Retinal pigment epithelial cell (primary cell): ENCODE measurements around the gene BRPF1.

Source experiments
- DNase-seq: peaks from one replicate; pipeline ENCODE4 v3.0.0-alpha.2; 2010; ENCODE audit warnings: low read depth
- H3K4me3 ChIP-seq: 2 replicates; pipeline ENCODE4 v1.5.1; 2011; ENCODE audit warnings: mild to moderate bottlenecking, low read length, control low read depth, moderate library complexity
- TF ChIP-seq, protein P1 (sequence below): conservative IDR thresholded peaks from 2 replicates; pipeline ENCODE4 v1.5.1; 2011; ENCODE audit warnings: low read depth, low read length, control low read depth, inconsistent platforms

The BRPF1 gene

DNA sequence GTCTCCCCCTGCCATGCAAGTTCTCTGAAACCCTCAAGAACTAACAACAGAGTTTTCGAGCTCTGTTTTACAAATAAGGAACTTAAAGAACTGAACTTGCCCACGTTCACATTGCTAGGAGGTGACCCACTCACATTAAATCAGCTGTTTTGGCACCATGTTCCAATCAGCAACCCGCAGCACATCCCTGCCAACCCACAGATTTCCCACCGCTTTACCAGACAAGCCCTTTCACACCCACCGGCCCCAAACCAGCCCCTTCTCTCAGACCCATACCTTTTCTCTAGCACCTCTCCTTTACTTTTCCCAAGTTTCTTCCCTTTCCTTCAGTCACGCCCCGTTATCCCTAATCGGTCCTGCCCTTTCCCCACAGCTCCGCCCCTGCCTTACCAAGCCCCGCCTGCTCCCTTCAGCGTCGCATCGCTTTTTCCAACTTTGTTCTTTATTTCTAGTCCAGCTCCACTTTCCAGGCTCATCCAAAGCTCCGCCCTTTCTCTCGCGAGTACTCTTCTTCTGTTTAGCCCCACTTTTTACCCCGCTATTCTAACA, 804 bp upstream of the BRPF1 start:
- peak overlapping the region; percentile 57 for H3K4me3 ChIP-seq
- DNase-seq: no peak
- TF ChIP-seq, protein P1, sequence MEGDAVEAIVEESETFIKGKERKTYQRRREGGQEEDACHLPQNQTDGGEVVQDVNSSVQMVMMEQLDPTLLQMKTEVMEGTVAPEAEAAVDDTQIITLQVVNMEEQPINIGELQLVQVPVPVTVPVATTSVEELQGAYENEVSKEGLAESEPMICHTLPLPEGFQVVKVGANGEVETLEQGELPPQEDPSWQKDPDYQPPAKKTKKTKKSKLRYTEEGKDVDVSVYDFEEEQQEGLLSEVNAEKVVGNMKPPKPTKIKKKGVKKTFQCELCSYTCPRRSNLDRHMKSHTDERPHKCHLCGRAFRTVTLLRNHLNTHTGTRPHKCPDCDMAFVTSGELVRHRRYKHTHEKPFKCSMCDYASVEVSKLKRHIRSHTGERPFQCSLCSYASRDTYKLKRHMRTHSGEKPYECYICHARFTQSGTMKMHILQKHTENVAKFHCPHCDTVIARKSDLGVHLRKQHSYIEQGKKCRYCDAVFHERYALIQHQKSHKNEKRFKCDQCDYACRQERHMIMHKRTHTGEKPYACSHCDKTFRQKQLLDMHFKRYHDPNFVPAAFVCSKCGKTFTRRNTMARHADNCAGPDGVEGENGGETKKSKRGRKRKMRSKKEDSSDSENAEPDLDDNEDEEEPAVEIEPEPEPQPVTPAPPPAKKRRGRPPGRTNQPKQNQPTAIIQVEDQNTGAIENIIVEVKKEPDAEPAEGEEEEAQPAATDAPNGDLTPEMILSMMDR: no peak

DNA sequence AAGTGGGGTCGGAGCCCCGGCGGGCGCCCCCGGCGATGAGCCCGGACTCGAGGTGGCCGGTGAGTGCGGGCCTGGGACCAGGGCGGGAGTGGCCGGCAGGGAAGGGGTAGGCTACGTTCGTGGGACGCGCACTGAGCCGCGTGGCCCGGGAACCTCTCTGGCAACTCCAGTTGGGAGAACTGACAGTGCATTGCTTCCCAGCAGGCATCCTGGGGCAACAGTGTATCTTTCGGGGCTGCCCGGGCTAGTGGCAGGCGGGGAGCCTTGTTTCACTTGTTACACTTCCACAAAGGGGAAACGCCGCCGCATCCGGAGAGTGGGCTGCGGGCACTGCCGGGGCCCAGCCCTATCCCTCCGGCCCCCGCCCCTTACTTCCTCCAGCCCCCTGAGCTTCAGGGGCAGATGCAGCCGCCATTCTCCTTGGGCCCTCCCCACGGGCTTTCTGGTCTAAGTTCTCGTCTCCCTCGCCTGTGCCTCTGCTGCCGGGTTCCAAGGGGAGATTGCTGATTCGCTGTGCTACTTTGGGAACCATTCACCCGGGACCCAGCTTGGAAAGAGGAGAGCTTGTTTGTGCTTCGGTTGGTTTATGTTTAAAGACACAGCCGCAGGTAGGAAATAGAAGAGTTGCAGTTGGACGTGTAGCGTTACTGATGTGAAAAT, 675 bp downstream of the BRPF1 start:
- TF ChIP-seq, protein P1: no peak
- peak overlapping the region; percentile 83 for H3K4me3 ChIP-seq
- DNase-seq: no peak

DNA sequence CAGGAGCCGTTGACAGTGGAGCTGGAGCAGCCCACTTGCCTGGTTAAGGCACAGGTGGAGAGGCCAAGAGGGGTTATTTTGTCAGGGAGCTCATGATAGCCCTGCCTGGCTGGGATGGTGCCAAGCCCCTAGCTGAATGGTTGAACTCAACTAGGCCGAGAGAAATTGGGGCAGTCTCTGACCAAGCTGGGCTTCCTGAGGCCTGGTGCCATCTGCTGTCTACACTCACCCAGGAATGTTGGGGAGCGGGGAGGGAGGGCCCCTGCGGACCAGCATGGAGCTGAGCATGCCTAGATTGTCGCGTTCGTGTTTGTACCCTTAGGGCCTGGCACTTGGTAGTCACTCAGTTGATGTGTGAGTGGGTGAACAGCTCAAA, 1.2 kb downstream of the BRPF1 start:
- no peak for DNase-seq
- H3K4me3 ChIP-seq: peak overlapping the region; percentile 83
- TF ChIP-seq, protein P1: no peak

DNA sequence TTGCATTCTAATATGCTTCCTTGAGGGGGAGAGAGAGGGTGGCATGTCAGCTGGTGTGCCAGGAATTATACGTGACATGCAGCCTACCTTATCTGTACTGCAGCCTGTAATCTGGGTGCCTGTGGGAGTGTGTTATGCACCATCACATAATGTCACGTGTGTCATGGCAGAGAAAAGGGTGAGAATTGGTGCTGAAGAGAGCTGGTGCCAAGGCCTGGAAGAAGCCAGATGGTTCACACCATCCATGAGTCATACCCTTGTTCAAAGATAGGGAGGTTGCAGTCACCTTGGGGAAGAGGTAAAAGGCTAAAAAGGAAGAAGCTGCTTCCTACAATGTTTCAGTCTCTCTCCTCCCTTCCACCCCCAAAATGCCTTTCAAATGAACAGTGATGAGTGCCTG, 5.3 kb downstream of the BRPF1 start:
- no peak overlapping the region for H3K4me3 ChIP-seq
- TF ChIP-seq, protein P1: no peak

DNA sequence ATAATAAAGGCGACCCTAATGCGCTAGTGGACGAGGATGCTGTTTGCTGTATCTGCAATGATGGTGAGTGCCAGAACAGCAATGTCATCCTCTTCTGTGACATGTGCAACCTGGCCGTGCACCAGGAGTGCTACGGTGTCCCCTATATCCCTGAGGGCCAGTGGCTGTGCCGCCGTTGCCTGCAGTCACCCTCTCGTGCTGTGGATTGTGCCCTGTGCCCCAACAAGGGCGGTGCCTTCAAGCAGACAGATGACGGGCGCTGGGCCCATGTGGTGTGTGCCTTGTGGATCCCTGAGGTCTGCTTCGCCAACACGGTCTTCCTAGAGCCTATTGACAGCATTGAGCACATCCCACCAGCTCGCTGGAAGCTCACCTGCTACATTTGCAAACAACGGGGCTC, 7.6 kb downstream of the BRPF1 start:
- no peak overlapping the region for H3K4me3 ChIP-seq
- TF ChIP-seq, protein P1: no peak
- DNase-seq: no peak

More for the DNA sequence above, 5.3 kb downstream of the BRPF1 start:
- DNase-seq: no peak

DNA sequence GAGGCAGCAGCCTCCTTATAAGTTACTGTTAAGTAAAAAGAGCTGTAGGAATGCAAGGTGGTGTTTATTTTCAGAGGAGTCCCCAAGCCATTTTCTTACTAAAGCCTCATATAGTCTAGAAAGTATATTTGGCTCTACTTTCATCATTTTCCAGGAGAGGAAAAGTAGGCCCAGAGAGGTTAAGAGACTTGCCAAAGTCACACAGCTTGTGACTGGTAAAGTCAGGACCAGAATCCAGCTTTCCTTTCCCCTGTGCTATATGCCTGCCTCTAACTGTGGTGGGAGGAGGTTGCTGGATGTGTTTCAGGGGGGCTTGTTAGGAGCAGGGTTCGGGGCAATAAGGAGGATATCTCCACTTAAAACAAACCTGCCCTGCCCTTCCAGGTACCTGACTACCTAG, 11.0 kb downstream of the BRPF1 start:
- no peak overlapping the region for H3K4me3 ChIP-seq
- TF ChIP-seq, protein P1: no peak
- DNase-seq: no peak

DNA sequence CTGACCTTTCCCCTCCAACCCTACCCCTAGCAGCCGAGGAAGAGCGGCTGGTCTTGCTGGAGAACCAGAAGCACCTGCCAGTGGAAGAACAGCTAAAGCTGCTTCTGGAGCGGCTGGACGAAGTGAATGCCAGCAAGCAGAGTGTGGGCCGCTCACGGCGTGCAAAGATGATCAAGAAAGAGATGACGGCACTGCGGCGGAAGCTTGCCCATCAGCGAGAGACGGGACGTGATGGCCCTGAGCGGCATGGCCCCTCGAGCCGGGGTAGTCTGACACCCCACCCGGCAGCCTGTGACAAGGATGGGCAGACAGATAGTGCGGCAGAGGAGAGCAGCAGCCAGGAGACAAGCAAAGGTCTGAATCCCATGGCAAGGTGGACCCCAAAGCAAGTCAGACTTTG, 12.0 kb downstream of the BRPF1 start:
- TF ChIP-seq, protein P1: no peak
- no peak overlapping the region for H3K4me3 ChIP-seq
- no peak for DNase-seq
